Osteoblast (primary cell): ENCODE data around the gene KPNA6. TPM values are rescaled to one million over a fixed set of nuclear protein-coding genes. Genes with fewer than 3 reads are reported as not detected.

Source experiments
- DNase-seq: peaks from one replicate; pipeline ENCODE4 v3.0.0; 2011; ENCODE audit warnings: low spot score, mixed read lengths; ENCODE audit not compliant: insufficient read length; ENCODE audit errors: missing footprints
- H2AFZ ChIP-seq: 2 replicates; pipeline ENCODE4 v1.6.0; 2011; ENCODE audit warnings: mild to moderate bottlenecking, low read length
- H3K27ac ChIP-seq: 2 replicates; pipeline ENCODE4 v1.5.1; 2011; ENCODE audit warnings: mild to moderate bottlenecking, low read depth, low read length, moderate library complexity
- H3K27me3 ChIP-seq: 2 replicates; pipeline ENCODE4 v1.6.0; 2012; ENCODE audit warnings: mild to moderate bottlenecking, control low read depth, inconsistent platforms, low read length, moderate library complexity; ENCODE audit not compliant: insufficient read depth
- H3K36me3 ChIP-seq: 2 replicates; pipeline ENCODE4 v1.5.1; 2011; ENCODE audit warnings: mild to moderate bottlenecking, low read length, control low read depth, moderate library complexity; ENCODE audit not compliant: insufficient read depth
- H3K4me1 ChIP-seq: 2 replicates; pipeline ENCODE4 v1.5.1; 2011; ENCODE audit warnings: mild to moderate bottlenecking, low read length, control low read depth, moderate library complexity; ENCODE audit not compliant: insufficient read depth
- H3K4me2 ChIP-seq: 2 replicates; pipeline ENCODE4 v1.6.0; 2011; ENCODE audit warnings: mild to moderate bottlenecking, low read length; ENCODE audit not compliant: insufficient read depth
- H3K4me3 ChIP-seq: fragments of 200-600 bp; sonication (generic); 3 replicates; pipeline ENCODE4 v1.5.1; 2012; ENCODE audit warnings: mild to moderate bottlenecking, low read length, inconsistent platforms; ENCODE audit not compliant: insufficient read depth
- H3K79me2 ChIP-seq: 2 replicates; pipeline ENCODE4 v1.6.0; 2012; ENCODE audit warnings: mild to moderate bottlenecking, low read length, control low read depth, inconsistent platforms; ENCODE audit not compliant: insufficient read depth
- H3K9me3 ChIP-seq: 2 replicates; pipeline ENCODE4 v1.5.1; 2011; ENCODE audit warnings: low read depth, low read length, control low read depth
- H4K20me1 ChIP-seq: 2 replicates; pipeline ENCODE4 v1.6.0; 2012; ENCODE audit warnings: mild to moderate bottlenecking, low read length, control low read depth; ENCODE audit not compliant: insufficient read depth
- total RNA-seq: library from RNA; depleted of rRNA; stranded (reverse); fragments of >200 nt; gene quantifications from 2 replicates; pipeline ENCODE4 v1.2.3, GENCODE V29; 2012
- TF ChIP-seq, protein P1 (sequence below): IDR thresholded peaks from 2 replicates; pipeline ENCODE4 v1.5.1; 2011; ENCODE audit warnings: mild to moderate bottlenecking, low read depth, low read length, moderate library complexity; ENCODE audit errors: extremely low read depth

Gene KPNA6
- total RNA-seq, 1 donor = 65.5 TPM

DNA sequence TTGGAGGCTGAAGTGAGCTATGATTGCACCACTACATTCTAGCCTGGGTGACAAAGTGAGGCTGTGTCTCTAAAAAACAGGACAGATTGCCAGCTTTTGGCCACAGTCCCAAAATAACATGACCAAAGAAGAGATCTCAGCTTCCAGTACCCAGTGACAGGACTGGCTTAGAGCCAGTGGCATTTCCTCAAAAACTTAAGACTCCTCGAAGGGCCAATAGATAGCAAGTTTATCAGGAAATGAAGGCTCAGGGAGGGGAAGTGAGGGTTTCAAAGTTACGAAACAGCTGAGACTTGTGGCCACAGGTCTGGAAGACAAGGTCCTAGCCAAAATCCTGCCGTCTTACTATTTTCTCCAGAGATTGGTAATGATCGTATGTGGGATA is 41.4 kb upstream of the KPNA6 start:
- peak; percentile 69 for DNase-seq

DNA sequence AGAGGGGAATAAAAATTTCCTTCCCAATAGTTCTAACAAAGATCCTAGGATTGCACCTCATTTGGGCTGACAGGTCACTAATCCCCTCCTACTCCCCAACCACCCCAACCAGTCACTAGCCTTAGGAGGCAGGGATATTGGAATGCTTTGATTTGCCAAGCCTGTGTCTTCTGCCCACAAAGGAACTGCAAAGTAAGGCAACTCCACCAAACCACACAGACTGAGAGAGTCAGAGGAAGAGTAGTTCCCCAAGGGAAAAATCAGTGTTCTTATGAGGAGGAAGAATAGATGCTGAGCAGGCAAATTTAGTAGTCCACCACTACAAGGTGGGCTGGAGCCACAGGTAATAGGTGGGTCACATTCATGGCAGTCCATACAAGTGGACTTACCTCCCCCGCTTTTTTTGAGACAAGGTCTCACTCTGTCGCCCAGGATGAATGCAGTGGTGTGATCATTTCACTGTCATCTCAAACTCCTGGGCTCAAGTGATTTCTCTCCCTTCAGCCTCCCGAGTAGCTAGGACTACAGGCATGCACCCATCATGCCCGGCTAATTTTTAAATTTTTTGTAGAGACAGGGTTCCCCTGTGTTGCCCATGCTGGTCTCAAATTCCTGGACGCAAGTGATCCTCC is 38.8 kb upstream of the KPNA6 start:
- Histone ChIP-seq H2AFZ (no peak overlapping the region), H3K79me2 (peaks cover 12% of the 10 kb centered on the region), H4K20me1 (peaks cover 2% of the 10 kb centered on the region), H3K4me2 (peak overlapping the region; percentile 23), H3K27me3 (no peaks in the 10 kb centered on the region), H3K9me3 (no peaks in the 10 kb centered on the region), H3K36me3 (peaks cover 2% of the 10 kb centered on the region), H3K4me3 (no peak overlapping the region), H3K27ac (peak overlapping the region; percentile 11), H3K4me1 (peaks cover 42% of the 10 kb centered on the region)
- peak; percentile 82 for DNase-seq
- TF ChIP-seq, protein P1, sequence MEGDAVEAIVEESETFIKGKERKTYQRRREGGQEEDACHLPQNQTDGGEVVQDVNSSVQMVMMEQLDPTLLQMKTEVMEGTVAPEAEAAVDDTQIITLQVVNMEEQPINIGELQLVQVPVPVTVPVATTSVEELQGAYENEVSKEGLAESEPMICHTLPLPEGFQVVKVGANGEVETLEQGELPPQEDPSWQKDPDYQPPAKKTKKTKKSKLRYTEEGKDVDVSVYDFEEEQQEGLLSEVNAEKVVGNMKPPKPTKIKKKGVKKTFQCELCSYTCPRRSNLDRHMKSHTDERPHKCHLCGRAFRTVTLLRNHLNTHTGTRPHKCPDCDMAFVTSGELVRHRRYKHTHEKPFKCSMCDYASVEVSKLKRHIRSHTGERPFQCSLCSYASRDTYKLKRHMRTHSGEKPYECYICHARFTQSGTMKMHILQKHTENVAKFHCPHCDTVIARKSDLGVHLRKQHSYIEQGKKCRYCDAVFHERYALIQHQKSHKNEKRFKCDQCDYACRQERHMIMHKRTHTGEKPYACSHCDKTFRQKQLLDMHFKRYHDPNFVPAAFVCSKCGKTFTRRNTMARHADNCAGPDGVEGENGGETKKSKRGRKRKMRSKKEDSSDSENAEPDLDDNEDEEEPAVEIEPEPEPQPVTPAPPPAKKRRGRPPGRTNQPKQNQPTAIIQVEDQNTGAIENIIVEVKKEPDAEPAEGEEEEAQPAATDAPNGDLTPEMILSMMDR = no peak

More for the DNA sequence above, 41.4 kb upstream of the KPNA6 start:
- Histone ChIP-seq H3K79me2 (no peaks in the 10 kb centered on the region), H3K4me3 (no peak overlapping the region), H3K9me3 (no peaks in the 10 kb centered on the region), H3K36me3 (peaks cover 10% of the 10 kb centered on the region), H3K4me1 (peaks cover 45% of the 10 kb centered on the region), H3K4me2 (peak overlapping the region; percentile 8), H2AFZ (no peak overlapping the region), H4K20me1 (peaks cover 11% of the 10 kb centered on the region), H3K27me3 (no peaks in the 10 kb centered on the region), H3K27ac (no peak overlapping the region)
- TF ChIP-seq, protein P1 = no peak

DNA sequence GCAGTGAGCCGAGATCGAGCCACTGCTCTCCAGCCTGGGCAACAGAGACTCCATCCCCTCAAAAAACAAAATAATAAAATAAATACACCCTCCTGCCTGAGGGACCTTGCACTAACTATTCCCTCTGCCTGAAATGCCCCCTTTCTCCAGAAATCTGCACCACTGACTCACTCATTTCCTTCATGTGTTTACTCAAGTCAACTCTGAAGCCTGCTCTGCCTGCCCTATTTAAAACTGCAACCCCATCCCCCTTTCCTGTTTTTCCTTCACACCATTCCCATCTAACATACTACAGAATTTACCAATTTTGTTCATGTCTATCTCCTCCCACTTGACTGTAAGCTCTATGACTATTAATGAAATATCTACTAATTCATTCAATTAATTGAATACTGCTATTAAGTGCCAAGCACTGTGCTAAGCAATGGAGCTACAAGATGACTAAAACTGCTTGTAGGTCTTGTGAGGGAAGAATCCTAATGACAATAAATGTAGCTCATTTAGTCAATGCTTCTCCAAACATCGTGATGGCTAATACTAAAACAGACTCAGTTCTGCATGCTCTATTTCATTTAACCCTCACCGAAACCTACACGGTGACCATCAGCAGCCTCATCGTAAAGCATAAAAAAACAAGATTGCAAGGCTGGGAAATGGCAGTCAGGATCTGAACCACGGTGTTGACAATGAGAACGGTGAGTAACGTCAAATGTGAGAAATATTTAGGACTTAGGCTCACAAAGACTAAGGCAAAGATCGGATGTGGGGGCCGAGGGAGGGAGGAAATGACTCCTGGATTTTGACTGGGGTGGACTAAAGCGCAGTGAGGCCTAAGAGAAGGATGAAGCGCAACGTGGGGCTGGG is 35.9 kb upstream of the KPNA6 start:
- DNase-seq = peak; percentile 84
- TF ChIP-seq, protein P1 = no peak
- peaks cover 11% of the 10 kb centered on the region for H3K36me3 ChIP-seq
- H2AFZ ChIP-seq = peak overlapping the region; percentile 47
- no peaks in the 10 kb centered on the region for H3K27me3 ChIP-seq
- H3K27ac ChIP-seq = peak overlapping the region; percentile 76
- peak overlapping the region; percentile 83 for H3K4me2 ChIP-seq
- H3K4me3 ChIP-seq = peak overlapping the region; percentile 96
- peaks cover 6% of the 10 kb centered on the region for H4K20me1 ChIP-seq
- peaks cover 27% of the 10 kb centered on the region for H3K79me2 ChIP-seq
- no peaks in the 10 kb centered on the region for H3K9me3 ChIP-seq
- peaks cover 33% of the 10 kb centered on the region for H3K4me1 ChIP-seq
